AG08396 (cell line): ENCODE measurements around the gene RAB34.

ENCODE experiments used
- DNase-seq: peaks from one replicate; pipeline ENCODE4 v3.0.0; 2012; ENCODE audit warnings: low spot score, mixed read lengths

Gene RAB34

GRCh38 chr17:28712032-28712704, 5.5 kb downstream of the RAB34 start:
- no peak for DNase-seq

- DNase-seq, result no peak
Measured at GRCh38 chr17:28711723-28712031, 6.0 kb downstream of the RAB34 start, which contains the start of gene PROCA1. Gene PROCA1 (minus strand): TSS chr17:28711888. CDS start chr17:28711660, 228 bp downstream.

- peak; percentile 96 for DNase-seq
Measured at GRCh38 chr17:28710861-28711722, 6.6 kb downstream of the RAB34 start.

- DNase-seq, result no peak
Measured at GRCh38 chr17:28707339-28707720, 10.3 kb downstream of the RAB34 start.

GRCh38 chr17:28706471-28707338, 11.0 kb downstream of the RAB34 start:
- DNase-seq, result no peak

GRCh38 chr17:28705728-28706334, 11.8 kb downstream of the RAB34 start:
- DNase-seq, result no peak

GRCh38 chr17:28705074-28705659, 12.5 kb downstream of the RAB34 start:
- DNase-seq, result no peak

GRCh38 chr17:28704219-28704858, 13.3 kb downstream of the RAB34 start:
- DNase-seq, result no peak

- no peak for DNase-seq
Measured at GRCh38 chr17:28703552-28704218, 14.0 kb downstream of the RAB34 start.

- DNase-seq, result no peak
Measured at GRCh38 chr17:28702752-28703150, 14.9 kb downstream of the RAB34 start.

GRCh38 chr17:28702026-28702751, 15.5 kb downstream of the RAB34 start:
- DNase-seq, result no peak

GRCh38 chr17:28700830-28701492, 16.7 kb downstream of the RAB34 start:
- DNase-seq, result no peak

- DNase-seq, result no peak
Measured at GRCh38 chr17:28700278-28700677, 17.4 kb downstream of the RAB34 start.

- DNase-seq, result no peak
Measured at GRCh38 chr17:28698253-28698941, 19.3 kb downstream of the RAB34 start.

GRCh38 chr17:28693869-28694268, 23.8 kb downstream of the RAB34 start:
- no peak for DNase-seq

GRCh38 chr17:28689011-28689410, 28.7 kb downstream of the RAB34 start:
- DNase-seq, result no peak

GRCh38 chr17:28688481-28688880, 29.2 kb downstream of the RAB34 start:
- DNase-seq, result no peak

- no peak for DNase-seq
Measured at GRCh38 chr17:28686296-28686695, 31.4 kb downstream of the RAB34 start.

GRCh38 chr17:28685366-28685765, 32.3 kb downstream of the RAB34 start:
- no peak for DNase-seq
